Lung (tissue), 13 donors: ENCODE measurements around the gene ACTR1A. TPM values are rescaled to one million over a fixed set of nuclear protein-coding genes. Genes with fewer than 3 reads are reported as not detected.

ENCODE experiments used
- ATAC-seq: fragments of 200-7000 bp; cut with Tn5 transposase; one replicate; pipeline ENCODE4 v1.9.1; 2020; ENCODE audit warnings: moderate number of reproducible peaks; ENCODE audit not compliant: insufficient read depth, low FRiP score
- DNase-seq, 3 donors: peaks; one replicate each; pipeline ENCODE4 v3.0.0-alpha.2; 2013 to 2017
- H3K27ac ChIP-seq, 2 donors: one replicate each; pipeline ENCODE4 v1.5.1; 2013; ENCODE audit warnings: mild to moderate bottlenecking in 2 of 2, moderate library complexity in 2 of 2, control low read depth in 1 of 2, inconsistent platforms in 1 of 2, low read depth in 1 of 2, low read length in 1 of 2
- H3K27me3 ChIP-seq, 3 donors: one replicate each; pipeline ENCODE4 v1.5.1; 2013; ENCODE audit warnings: low read length in 2 of 3; ENCODE audit not compliant: control insufficient read depth in 3 of 3, insufficient read depth in 3 of 3
- H3K36me3 ChIP-seq, 4 donors: one replicate each; pipeline ENCODE4 v1.5.1; 2013; ENCODE audit warnings: low read length in 4 of 4, mild to moderate bottlenecking in 1 of 4, moderate library complexity in 1 of 4; ENCODE audit not compliant: control insufficient read depth in 4 of 4, insufficient read depth in 4 of 4
- H3K4me1 ChIP-seq, 5 donors: one replicate each; pipeline ENCODE4 v1.5.1; 2013; ENCODE audit warnings: low read length in 5 of 5, mild to moderate bottlenecking in 2 of 5, moderate library complexity in 1 of 5; ENCODE audit not compliant: control insufficient read depth in 5 of 5, insufficient read depth in 5 of 5
- H3K4me3 ChIP-seq: one replicate; pipeline ENCODE4 v1.5.1; 2013; ENCODE audit warnings: mild to moderate bottlenecking, control low read depth, moderate library complexity
- H3K9ac ChIP-seq, 2 donors: one replicate each; pipeline ENCODE4 v1.5.1; 2013; ENCODE audit warnings: low read length in 2 of 2, control low read depth in 1 of 2; ENCODE audit not compliant: insufficient read depth in 1 of 2
- H3K9me3 ChIP-seq, 4 donors: one replicate each; pipeline ENCODE4 v1.5.1; 2013; ENCODE audit warnings: low read length in 3 of 4, mild to moderate bottlenecking in 1 of 4, moderate library complexity in 1 of 4; ENCODE audit not compliant: control insufficient read depth in 4 of 4, insufficient read depth in 3 of 4
- CTCF ChIP-seq: IDR thresholded peaks from 2 replicates; pipeline ENCODE4 v1.5.1; 2012; ENCODE audit warnings: mild to moderate bottlenecking; ENCODE audit errors: control extremely low read depth, extremely low read depth
- WGBS, 2 donors: extraction: QIAGEN DNeasy Blood & Tissue Kit; methylation state at CpG; one replicate each; pipeline ENCODE4 v1.1.7; 2013; 5-methylcytosine and 5-hydroxymethylcytosine counted together
- polyA plus RNA-seq, 2 donors: library from polyadenylated mRNA; stranded (reverse); fragments of 200-250 nt; gene quantifications; one replicate each; pipeline ENCODE4 v1.2.1, GENCODE V29; 2013
- small RNA-seq: library from RNA; depleted of rRNA; stranded (forward); fragments of <200 nt; gene quantifications from one replicate; pipeline ENCODE3, GENCODE V24; 2014; ENCODE audit warnings: low replicate concordance
- total RNA-seq, 2 donors: library from RNA; depleted of rRNA in 1 of 2; stranded (reverse); fragments of >200 nt in 1 of 2; gene quantifications; one replicate each; pipeline ENCODE4 v1.2.1, GENCODE V29; 2014 to 2021
- donor health status: control.
- donor health status: control.
- donor health status: Bipolar disorder and iron deficiency.
- donor health status: healthy.
- donor health status: DM: yes; HTN: yes; CAD: no.

ACTR1A gene
- total and polyA plus RNA-seq, 4 donors, result 72.0 to 96.0 (median 84.3) TPM

GRCh38 chr10:102432162-102432950, 70.2 kb downstream of the ACTR1A start, which contains the start of gene CUEDC2:
CUEDC2 (minus strand) TSS chr10:102432574; CDS start chr10:102425188, 7,386 bp downstream.
- peak; percentile 93 for ATAC-seq
- peaks cover 0 to 3% (median 0%) of the 10 kb centered on the region in 4 donors for H3K36me3 ChIP-seq
- WGBS, 2 donors, result 0 to 1% methylated on average over 38 to 52 of the region's 52 CpGs
- peak within 1 kb of the TSS; percentile 85 to 92 for H3K9ac ChIP-seq
- peaks cover 0 to 21% (median 11%) of the 10 kb centered on the region in 5 donors for H3K4me1 ChIP-seq
- peak within 1 kb of the TSS; percentile 37 to 49 for H3K27ac ChIP-seq
- no peaks in the 10 kb centered on the region for H3K27me3 ChIP-seq
- TF ChIP-seq CTCF, result no peak
- peak; percentile 98 to 99 (median 99) for DNase-seq
- H3K4me3 ChIP-seq, result peak within 1 kb of the TSS; percentile 51
- H3K9me3 ChIP-seq, result no peaks in the 10 kb centered on the region

GRCh38 chr10:102431452-102432124, 70.9 kb downstream of the ACTR1A start:
- no peak for ATAC-seq
- WGBS, 2 donors, result 22 to 23% methylated on average over 4 of the region's 4 CpGs
- DNase-seq, result no peak
- TF ChIP-seq CTCF, result no peak
- Histone ChIP-seq H3K9me3 (no peaks in the 10 kb centered on the region), H3K9ac (peak overlapping the region; percentile 85 to 92), H3K27me3 (no peaks in the 10 kb centered on the region), H3K4me1 (peaks cover 0 to 19% (median 9%) of the 10 kb centered on the region in 5 donors), H3K36me3 (peaks cover 0 to 3% (median 0%) of the 10 kb centered on the region in 4 donors), H3K27ac (peak overlapping the region; percentile 37 to 49), H3K4me3 (peak overlapping the region; percentile 51)

GRCh38 chr10:102429468-102429867, 73.0 kb downstream of the ACTR1A start:
- ATAC-seq, result no peak
- DNase-seq, result no peak
- TF ChIP-seq CTCF, result no peak
- WGBS, 2 donors, result 86 to 91% methylated on average over 7 to 8 of the region's 8 CpGs
- Histone ChIP-seq H3K27me3 (no peaks in the 10 kb centered on the region), H3K36me3 (peaks cover 0 to 5% (median 4%) of the 10 kb centered on the region in 4 donors), H3K9ac (no peak overlapping the region), H3K4me1 (peaks cover 0 to 7% (median 1%) of the 10 kb centered on the region in 5 donors), H3K4me3 (no peak overlapping the region), H3K9me3 (no peaks in the 10 kb centered on the region), H3K27ac (no peak overlapping the region)

Small RNAs within 50 kb of the gene (small RNA-seq; reads per million reads assigned to genes)
- gene MIR146B, result 1,718 reads per million, percentile 99 among the genes with 10 or more reads in this experiment

Other genes with a start within 250 kb of the ACTR1A start
- gene NFKB2, start 107.0 kb downstream of the ACTR1A start, total RNA-seq, result 10 to 100 TPM; 48.2 to 52.8 TPM
- 100 to 1,000 TPM in 1 of 2 donors, 10 to 100 TPM in 1; 34.6 to 114 TPM for gene NFKB2, start 107.0 kb downstream of the ACTR1A start, polyA plus RNA-seq
- 1 to 10 TPM; 4.6 to 5.3 TPM for gene PSD, start 83.9 kb downstream of the ACTR1A start, total RNA-seq
- gene PSD, start 83.9 kb downstream of the ACTR1A start, polyA plus RNA-seq, result 1 to 10 TPM; 1.1 to 1.9 TPM
- gene FBXL15, start 81.9 kb downstream of the ACTR1A start, total RNA-seq, result 10 to 100 TPM in 1 of 2 donors, 1 to 10 TPM in 1; 9.4 to 23.6 TPM
- 10 to 100 TPM; 13.7 to 40.4 TPM for gene FBXL15, start 81.9 kb downstream of the ACTR1A start, polyA plus RNA-seq
- 10 to 100 TPM; 33.4 to 46.0 TPM for gene CUEDC2, start 70.1 kb downstream of the ACTR1A start, total RNA-seq
- gene CUEDC2, start 70.1 kb downstream of the ACTR1A start, polyA plus RNA-seq, result 10 to 100 TPM; 42.1 to 63.8 TPM
- gene C10orf95, start 51.2 kb downstream of the ACTR1A start, total RNA-seq, result 10 to 100 TPM in 1 of 2 donors, 1 to 10 TPM in 1; 6.0 to 20.4 TPM
- gene C10orf95, start 51.2 kb downstream of the ACTR1A start, polyA plus RNA-seq, result 1 to 10 TPM; 3.9 to 6.4 TPM
- gene SUFU, start 1.3 kb upstream of the ACTR1A start, total RNA-seq, result 10 to 100 TPM; 14.0 to 14.8 TPM
- gene SUFU, start 1.3 kb upstream of the ACTR1A start, polyA plus RNA-seq, result 1 to 10 TPM; 3.5 to 5.6 TPM
- gene TRIM8, start 141.8 kb upstream of the ACTR1A start, total RNA-seq, result 100 to 1,000 TPM; 136 to 173 TPM
- gene TRIM8, start 141.8 kb upstream of the ACTR1A start, polyA plus RNA-seq, result 100 to 1,000 TPM in 1 of 2 donors, 10 to 100 TPM in 1; 81.5 to 104 TPM
- gene ARL3, start 211.7 kb upstream of the ACTR1A start, total RNA-seq, result 10 to 100 TPM in 1 of 2 donors, 1 to 10 TPM in 1; 9.9 to 12.2 TPM
- 1 to 10 TPM; 6.7 to 9.6 TPM for gene ARL3, start 211.7 kb upstream of the ACTR1A start, polyA plus RNA-seq
- gene SFXN2, start 211.9 kb upstream of the ACTR1A start, total RNA-seq, result 10 to 100 TPM; 11.3 to 27.0 TPM
- gene SFXN2, start 211.9 kb upstream of the ACTR1A start, polyA plus RNA-seq, result 10 to 100 TPM; 10.8 to 16.8 TPM
- 10 to 100 TPM; 42.7 to 47.6 TPM for gene WBP1L, start 241.2 kb upstream of the ACTR1A start, total RNA-seq
- 10 to 100 TPM; 19.1 to 52.3 TPM for gene WBP1L, start 241.2 kb upstream of the ACTR1A start, polyA plus RNA-seq